ENCODE data around the gene MEX3D.

- TF ChIP-seq EZH2 (IDR thresholded peaks at IDR 0.05) (no peak), POLR2AphosphoS5 (IDR thresholded peaks at IDR 0.05; ENCODE audit: borderline replicate concordance, low read depth, low read length) (no peak)
These were observed 43.2 kb downstream of the MEX3D start for GRCh38 chr19:1524972-1525325.
